Activated naive CD4-positive, alpha-beta T cell treated with anti-CD3 and anti-CD28 coated beads, Interleukin-2, amount 50 U/mL, for 24 hours (primary cell): ENCODE measurements around the gene USP24.
A peak's percentile ranks its signal among the peaks of the same experiment; 100 is the strongest.
"Not testable (repeated sequence)": the region's sequence is repeated elsewhere in the genome, so short reads cannot be mapped to it uniquely, and the experiment has no call there.

Source experiments
- H3K27ac Mint-ChIP-seq: one replicate; pipeline ENCODE4 v1.8.0; 2021; ENCODE audit warnings: mild to moderate bottlenecking, mixed read lengths
- H3K27me3 Mint-ChIP-seq: one replicate; pipeline ENCODE4 v1.8.0; 2021; ENCODE audit warnings: mixed read lengths
- H3K36me3 Mint-ChIP-seq: one replicate; pipeline ENCODE4 v1.8.0; 2021; ENCODE audit warnings: mixed read lengths
- H3K4me1 Mint-ChIP-seq: one replicate; pipeline ENCODE4 v1.8.0; 2021; ENCODE audit warnings: mixed read lengths
- H3K4me3 Mint-ChIP-seq: one replicate; pipeline ENCODE4 v1.8.0; 2021; ENCODE audit warnings: mild to moderate bottlenecking, mixed read lengths
- H3K9me3 Mint-ChIP-seq: one replicate; pipeline ENCODE4 v1.8.0; 2021; ENCODE audit warnings: mixed read lengths

Gene USP24

GRCh38 chr1:55140137-55140536 lies 75.0 kb downstream of the USP24 start:
- Mint-ChIP-seq H3K9me3 (no peaks in the 10 kb centered on the region), H3K4me1 (peaks cover 11% of the 10 kb centered on the region), H3K36me3 (peaks cover 7% of the 10 kb centered on the region), H3K4me3 (no peak overlapping the region), H3K27ac (peak overlapping the region; percentile 76), H3K27me3 (no peaks in the 10 kb centered on the region)

DNA sequence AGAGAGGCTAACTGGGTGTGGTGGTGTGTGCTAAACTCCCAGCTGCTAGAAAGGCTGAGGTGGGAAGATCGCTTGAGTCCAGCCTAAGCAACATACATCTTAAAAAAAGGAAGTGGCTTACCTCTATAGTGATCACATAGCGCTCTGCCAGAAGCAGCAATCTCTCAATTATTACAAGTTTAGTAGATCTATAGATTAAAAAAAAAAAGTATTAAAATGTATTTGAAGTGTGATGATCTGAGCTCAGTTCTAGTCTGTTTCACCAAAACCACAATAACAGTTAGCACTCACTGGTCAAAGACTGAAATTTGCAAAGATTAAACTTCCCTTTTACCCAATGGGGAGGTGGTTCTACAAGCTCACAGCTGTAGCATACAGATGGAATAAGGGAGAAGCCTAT lies 76.3 kb downstream of the USP24 start:
- no peaks in the 10 kb centered on the region for H3K9me3 Mint-ChIP-seq
- H3K4me1 Mint-ChIP-seq: peaks cover 11% of the 10 kb centered on the region
- H3K27me3 Mint-ChIP-seq: no peaks in the 10 kb centered on the region
- H3K27ac Mint-ChIP-seq: no peak overlapping the region
- H3K4me3 Mint-ChIP-seq: no peak overlapping the region
- peaks cover 10% of the 10 kb centered on the region for H3K36me3 Mint-ChIP-seq

DNA sequence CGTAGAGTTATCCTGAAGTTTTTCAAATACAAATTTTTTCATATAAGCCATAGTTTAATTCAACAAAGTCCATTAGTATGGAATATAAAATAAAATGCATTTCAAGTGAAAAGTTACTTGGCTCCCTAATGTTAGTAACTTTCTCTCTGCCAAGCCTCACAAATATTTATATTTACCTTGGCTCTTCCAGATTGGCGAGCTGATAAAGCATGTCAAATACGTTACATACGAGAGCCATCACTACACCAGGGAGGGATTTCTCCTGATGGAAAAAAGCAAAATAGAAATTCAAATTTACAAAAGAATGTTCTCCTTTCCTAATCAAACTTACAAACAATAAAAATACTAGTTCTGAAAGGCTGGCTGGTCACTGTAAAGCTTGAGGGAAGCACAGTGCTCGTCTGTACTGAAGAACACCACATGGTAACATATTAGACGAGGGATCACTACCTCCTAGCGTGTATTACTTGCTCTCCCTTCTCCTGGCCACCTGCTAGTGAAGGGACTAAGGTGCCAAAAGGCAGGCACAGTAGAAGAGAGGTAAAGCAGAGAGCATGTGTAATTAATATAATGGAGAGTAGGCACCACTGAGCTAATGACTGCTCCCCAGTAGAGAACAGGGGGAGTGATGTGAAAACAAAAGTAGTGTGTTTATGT lies 80.9 kb downstream of the USP24 start:
- H3K36me3 Mint-ChIP-seq: peaks cover 15% of the 10 kb centered on the region
- peaks cover 11% of the 10 kb centered on the region for H3K4me1 Mint-ChIP-seq
- no peak overlapping the region for H3K4me3 Mint-ChIP-seq
- no peaks in the 10 kb centered on the region for H3K9me3 Mint-ChIP-seq
- H3K27ac Mint-ChIP-seq: no peak overlapping the region
- H3K27me3 Mint-ChIP-seq: no peaks in the 10 kb centered on the region

GRCh38 chr1:55131801-55132200 lies 83.4 kb downstream of the USP24 start:
- H3K9me3 Mint-ChIP-seq: no peaks in the 10 kb centered on the region
- peaks cover 23% of the 10 kb centered on the region for H3K4me1 Mint-ChIP-seq
- no peak overlapping the region for H3K27ac Mint-ChIP-seq
- no peak overlapping the region for H3K4me3 Mint-ChIP-seq
- no peaks in the 10 kb centered on the region for H3K27me3 Mint-ChIP-seq
- peaks cover 23% of the 10 kb centered on the region for H3K36me3 Mint-ChIP-seq

DNA sequence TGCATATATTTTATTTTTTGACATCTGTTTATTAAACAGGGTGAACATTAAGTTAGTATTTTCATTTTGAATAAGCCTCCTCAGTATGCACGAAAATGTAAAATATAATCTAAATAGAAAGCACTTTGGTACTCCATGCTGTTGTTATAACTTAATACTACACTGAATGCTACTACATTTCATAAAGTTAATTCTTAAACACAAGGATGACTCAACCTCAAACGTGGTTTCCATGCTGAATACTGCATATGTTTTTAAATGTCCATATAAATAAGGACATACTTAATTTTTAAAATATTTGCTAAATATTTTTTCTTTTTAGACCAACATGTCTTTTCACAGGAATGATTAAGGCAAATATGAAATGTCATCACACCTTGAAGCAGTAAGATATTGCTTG lies 83.9 kb downstream of the USP24 start:
- no peaks in the 10 kb centered on the region for H3K27me3 Mint-ChIP-seq
- H3K9me3 Mint-ChIP-seq: no peaks in the 10 kb centered on the region
- peaks cover 26% of the 10 kb centered on the region for H3K36me3 Mint-ChIP-seq
- peaks cover 23% of the 10 kb centered on the region for H3K4me1 Mint-ChIP-seq
- H3K27ac Mint-ChIP-seq: no peak overlapping the region
- H3K4me3 Mint-ChIP-seq: no peak overlapping the region

GRCh38 chr1:55129194-55129728 lies 85.9 kb downstream of the USP24 start:
- no peak overlapping the region for H3K4me3 Mint-ChIP-seq
- H3K4me1 Mint-ChIP-seq: peaks cover 23% of the 10 kb centered on the region
- H3K36me3 Mint-ChIP-seq: peaks cover 32% of the 10 kb centered on the region
- H3K27me3 Mint-ChIP-seq: no peaks in the 10 kb centered on the region
- H3K27ac Mint-ChIP-seq: no peak overlapping the region
- no peaks in the 10 kb centered on the region for H3K9me3 Mint-ChIP-seq

DNA sequence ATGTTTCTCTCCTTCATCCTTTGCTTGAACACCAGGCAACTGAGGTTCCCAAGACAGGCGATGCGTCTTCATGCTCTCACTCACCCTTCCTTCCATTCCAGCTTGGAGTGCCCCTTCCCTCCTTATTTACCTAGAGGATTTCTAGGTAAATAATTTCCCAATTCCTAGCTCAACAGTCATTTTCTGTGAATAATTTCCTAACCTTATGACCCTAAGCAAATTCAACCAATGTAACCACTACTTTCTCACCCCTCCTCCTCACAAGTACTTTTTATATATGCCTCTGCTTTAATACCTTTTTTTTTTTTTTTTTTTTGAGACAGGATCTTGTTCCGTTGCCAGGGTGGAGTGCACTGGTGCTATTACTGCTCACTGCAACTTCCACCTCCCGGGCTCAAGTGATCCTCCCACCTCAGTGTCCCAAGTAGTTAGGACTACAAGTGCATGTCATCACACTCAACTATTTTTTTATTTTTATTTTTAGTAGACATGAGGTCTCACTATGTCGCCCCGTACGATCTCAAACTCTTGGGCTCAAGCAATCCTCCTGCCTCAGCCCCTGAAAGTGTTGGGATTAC lies 86.7 kb downstream of the USP24 start:
- Mint-ChIP-seq H3K4me1 (peaks cover 23% of the 10 kb centered on the region), H3K36me3 (peaks cover 32% of the 10 kb centered on the region), H3K27ac (peak overlapping the region; percentile 80), H3K9me3 (no peaks in the 10 kb centered on the region), H3K27me3 (no peaks in the 10 kb centered on the region), H3K4me3 (peak overlapping the region; percentile 49)

DNA sequence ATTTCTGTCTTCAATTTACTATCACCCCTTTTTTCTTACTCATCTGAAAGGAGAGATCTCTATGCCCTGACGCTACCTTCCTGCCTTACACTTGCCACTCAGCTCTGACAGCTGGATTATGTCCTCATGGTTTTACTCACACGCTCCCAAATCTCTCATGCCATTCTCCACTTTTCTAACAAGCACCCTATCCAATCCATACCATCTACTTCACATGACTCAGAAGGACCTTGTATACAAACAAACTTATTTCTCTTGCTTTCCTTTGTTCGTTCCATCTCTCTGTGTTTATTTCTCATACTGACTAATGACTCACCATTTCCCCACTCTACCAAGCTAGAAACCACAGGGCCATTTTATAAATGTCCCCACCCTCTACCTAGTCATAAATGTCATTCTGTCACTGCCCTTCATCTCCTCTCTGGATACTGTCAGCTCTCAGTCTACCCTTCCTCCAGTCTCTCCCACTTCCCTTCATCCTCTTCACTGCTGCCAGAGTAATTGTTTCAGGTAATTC lies 87.3 kb downstream of the USP24 start:
- no peaks in the 10 kb centered on the region for H3K27me3 Mint-ChIP-seq
- H3K36me3 Mint-ChIP-seq: peaks cover 32% of the 10 kb centered on the region
- peaks cover 23% of the 10 kb centered on the region for H3K4me1 Mint-ChIP-seq
- H3K4me3 Mint-ChIP-seq: peak overlapping the region; percentile 49
- no peaks in the 10 kb centered on the region for H3K9me3 Mint-ChIP-seq
- peak overlapping the region; percentile 80 for H3K27ac Mint-ChIP-seq

GRCh38 chr1:55124470-55124869 lies 90.7 kb downstream of the USP24 start:
- H3K4me3 Mint-ChIP-seq: no peak overlapping the region
- H3K9me3 Mint-ChIP-seq: no peaks in the 10 kb centered on the region
- H3K4me1 Mint-ChIP-seq: peaks cover 12% of the 10 kb centered on the region
- peak overlapping the region; percentile 7 for H3K27ac Mint-ChIP-seq
- H3K36me3 Mint-ChIP-seq: peaks cover 44% of the 10 kb centered on the region
- no peaks in the 10 kb centered on the region for H3K27me3 Mint-ChIP-seq

- Mint-ChIP-seq H3K36me3 (peaks cover 56% of the 10 kb centered on the region), H3K27me3 (no peaks in the 10 kb centered on the region), H3K4me3 (no peak overlapping the region), H3K9me3 (no peaks in the 10 kb centered on the region), H3K27ac (no peak overlapping the region), H3K4me1 (peaks cover 23% of the 10 kb centered on the region)
Observed at GRCh38 chr1:55120538-55120937, 94.6 kb downstream of the USP24 start.

DNA sequence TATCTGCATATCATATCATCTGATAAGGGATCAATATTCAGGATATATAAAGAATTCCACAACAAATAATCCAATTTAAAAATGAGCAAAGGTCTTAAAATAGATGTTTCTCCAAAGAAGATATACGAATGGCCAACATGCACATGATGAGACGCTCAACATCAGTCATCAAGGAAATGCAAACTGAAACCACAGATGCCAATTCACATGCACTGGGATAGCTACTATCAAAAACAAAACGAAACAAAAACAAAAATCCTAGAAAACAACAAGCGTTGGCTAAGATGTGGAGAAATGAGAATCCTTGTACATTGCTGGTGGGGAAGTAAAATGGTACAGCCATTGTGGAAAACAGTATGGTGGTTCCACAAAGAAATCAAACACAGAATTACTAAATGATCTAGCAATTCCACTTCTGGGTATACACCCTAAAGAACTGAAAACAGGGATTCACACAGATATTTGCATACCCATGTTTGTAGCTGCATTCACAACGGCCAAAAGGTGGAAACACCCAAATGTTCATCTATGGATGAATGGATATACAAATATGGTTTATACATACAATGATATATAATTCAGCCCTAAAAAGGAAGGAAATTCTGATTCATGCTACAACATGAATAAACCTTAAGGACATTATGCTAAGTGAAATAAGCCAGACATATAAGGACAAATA lies 96.4 kb downstream of the USP24 start:
- H3K4me1 Mint-ChIP-seq: peaks cover 23% of the 10 kb centered on the region
- no peak overlapping the region for H3K27ac Mint-ChIP-seq
- H3K27me3 Mint-ChIP-seq: no peaks in the 10 kb centered on the region
- H3K9me3 Mint-ChIP-seq: no peaks in the 10 kb centered on the region
- H3K4me3 Mint-ChIP-seq: no peak overlapping the region
- H3K36me3 Mint-ChIP-seq: peaks cover 60% of the 10 kb centered on the region

- no peak overlapping the region for H3K27ac Mint-ChIP-seq
- no peaks in the 10 kb centered on the region for H3K9me3 Mint-ChIP-seq
- peaks cover 23% of the 10 kb centered on the region for H3K4me1 Mint-ChIP-seq
- H3K4me3 Mint-ChIP-seq: no peak overlapping the region
- H3K36me3 Mint-ChIP-seq: peaks cover 69% of the 10 kb centered on the region
- no peaks in the 10 kb centered on the region for H3K27me3 Mint-ChIP-seq
Observed at GRCh38 chr1:55117941-55118340, 97.2 kb downstream of the USP24 start.

GRCh38 chr1:55109005-55109404 lies 106.2 kb downstream of the USP24 start:
- H3K4me1 Mint-ChIP-seq, H3K4me3 Mint-ChIP-seq, H3K27me3 Mint-ChIP-seq, H3K9me3 Mint-ChIP-seq: not testable (repeated sequence)
- Mint-ChIP-seq H3K36me3 (peaks cover 38% of the 10 kb centered on the region), H3K27ac (peak overlapping the region; percentile 41)

GRCh38 chr1:55107101-55107500 lies 108.1 kb downstream of the USP24 start:
- peaks cover 23% of the 10 kb centered on the region for H3K36me3 Mint-ChIP-seq
- H3K27me3 Mint-ChIP-seq: no peaks in the 10 kb centered on the region
- no peaks in the 10 kb centered on the region for H3K4me1 Mint-ChIP-seq
- no peaks in the 10 kb centered on the region for H3K9me3 Mint-ChIP-seq
- H3K27ac Mint-ChIP-seq: no peak overlapping the region
- no peak overlapping the region for H3K4me3 Mint-ChIP-seq

DNA sequence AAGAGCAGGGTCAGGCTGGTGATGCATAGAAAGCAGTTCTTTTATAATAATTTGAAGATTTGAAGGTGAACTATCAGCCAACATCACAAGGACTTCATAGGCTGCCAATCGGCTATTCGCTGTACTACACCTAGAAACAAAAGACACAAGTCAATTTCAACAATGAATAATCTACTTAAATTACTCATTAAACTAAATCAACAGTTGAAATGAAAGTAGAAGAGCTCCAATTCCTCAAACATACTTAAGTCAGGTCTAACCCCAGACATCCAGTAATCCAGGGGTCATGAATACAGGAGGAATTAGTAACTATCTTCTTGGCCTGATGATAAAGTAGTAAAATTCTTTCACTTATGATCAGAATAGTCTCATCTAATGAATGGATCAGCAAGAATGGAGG lies 111.3 kb downstream of the USP24 start:
- no peak overlapping the region for H3K27ac Mint-ChIP-seq

GRCh38 chr1:55095095-55095494 lies 120.1 kb downstream of the USP24 start:
- no peak overlapping the region for H3K4me3 Mint-ChIP-seq
- H3K27ac Mint-ChIP-seq: no peak overlapping the region
- H3K9me3 Mint-ChIP-seq: no peaks in the 10 kb centered on the region
- H3K36me3 Mint-ChIP-seq: peaks cover 31% of the 10 kb centered on the region
- no peaks in the 10 kb centered on the region for H3K27me3 Mint-ChIP-seq
- no peaks in the 10 kb centered on the region for H3K4me1 Mint-ChIP-seq

More for the DNA sequence above, 111.3 kb downstream of the USP24 start:
- H3K4me1 Mint-ChIP-seq: no peaks in the 10 kb centered on the region
- no peaks in the 10 kb centered on the region for H3K9me3 Mint-ChIP-seq
- H3K27me3 Mint-ChIP-seq: no peaks in the 10 kb centered on the region
- no peak overlapping the region for H3K4me3 Mint-ChIP-seq
- H3K36me3 Mint-ChIP-seq: peaks cover 20% of the 10 kb centered on the region
